ENCODE data around the gene GLB1L2.

The GLB1L2 gene

DNA sequence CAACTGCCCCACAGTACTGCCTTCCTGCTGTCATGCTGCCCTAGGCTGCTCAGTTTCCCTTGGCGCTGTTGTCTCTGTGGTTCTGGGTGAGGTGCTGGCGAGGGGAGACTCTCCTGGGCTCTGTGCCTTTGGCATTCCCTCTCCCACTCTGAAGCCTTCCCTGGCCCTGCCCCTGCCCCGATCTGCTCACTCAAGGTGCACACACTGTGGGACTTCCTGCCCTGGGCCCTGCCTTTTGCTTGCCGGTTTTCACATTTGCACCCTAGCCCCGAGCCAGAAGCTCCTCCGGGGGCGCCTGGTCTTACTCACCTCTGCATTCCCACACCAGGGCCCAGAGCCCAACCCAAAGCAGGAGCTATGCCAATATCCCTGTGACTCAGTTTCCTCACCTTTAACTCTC is 68.2 kb downstream of the GLB1L2 start:
- H3K4me3 ChIP-seq (ENCODE audit: low read depth, low read length), result no peak overlapping the region
- TF ChIP-seq, protein P1, sequence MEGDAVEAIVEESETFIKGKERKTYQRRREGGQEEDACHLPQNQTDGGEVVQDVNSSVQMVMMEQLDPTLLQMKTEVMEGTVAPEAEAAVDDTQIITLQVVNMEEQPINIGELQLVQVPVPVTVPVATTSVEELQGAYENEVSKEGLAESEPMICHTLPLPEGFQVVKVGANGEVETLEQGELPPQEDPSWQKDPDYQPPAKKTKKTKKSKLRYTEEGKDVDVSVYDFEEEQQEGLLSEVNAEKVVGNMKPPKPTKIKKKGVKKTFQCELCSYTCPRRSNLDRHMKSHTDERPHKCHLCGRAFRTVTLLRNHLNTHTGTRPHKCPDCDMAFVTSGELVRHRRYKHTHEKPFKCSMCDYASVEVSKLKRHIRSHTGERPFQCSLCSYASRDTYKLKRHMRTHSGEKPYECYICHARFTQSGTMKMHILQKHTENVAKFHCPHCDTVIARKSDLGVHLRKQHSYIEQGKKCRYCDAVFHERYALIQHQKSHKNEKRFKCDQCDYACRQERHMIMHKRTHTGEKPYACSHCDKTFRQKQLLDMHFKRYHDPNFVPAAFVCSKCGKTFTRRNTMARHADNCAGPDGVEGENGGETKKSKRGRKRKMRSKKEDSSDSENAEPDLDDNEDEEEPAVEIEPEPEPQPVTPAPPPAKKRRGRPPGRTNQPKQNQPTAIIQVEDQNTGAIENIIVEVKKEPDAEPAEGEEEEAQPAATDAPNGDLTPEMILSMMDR (IDR thresholded peaks at IDR 0.05; ENCODE audit: insufficient read depth, low read depth, low read length, missing control alignments), result no peak
- DNase-seq (ENCODE audit: low read depth), result no peak

DNA sequence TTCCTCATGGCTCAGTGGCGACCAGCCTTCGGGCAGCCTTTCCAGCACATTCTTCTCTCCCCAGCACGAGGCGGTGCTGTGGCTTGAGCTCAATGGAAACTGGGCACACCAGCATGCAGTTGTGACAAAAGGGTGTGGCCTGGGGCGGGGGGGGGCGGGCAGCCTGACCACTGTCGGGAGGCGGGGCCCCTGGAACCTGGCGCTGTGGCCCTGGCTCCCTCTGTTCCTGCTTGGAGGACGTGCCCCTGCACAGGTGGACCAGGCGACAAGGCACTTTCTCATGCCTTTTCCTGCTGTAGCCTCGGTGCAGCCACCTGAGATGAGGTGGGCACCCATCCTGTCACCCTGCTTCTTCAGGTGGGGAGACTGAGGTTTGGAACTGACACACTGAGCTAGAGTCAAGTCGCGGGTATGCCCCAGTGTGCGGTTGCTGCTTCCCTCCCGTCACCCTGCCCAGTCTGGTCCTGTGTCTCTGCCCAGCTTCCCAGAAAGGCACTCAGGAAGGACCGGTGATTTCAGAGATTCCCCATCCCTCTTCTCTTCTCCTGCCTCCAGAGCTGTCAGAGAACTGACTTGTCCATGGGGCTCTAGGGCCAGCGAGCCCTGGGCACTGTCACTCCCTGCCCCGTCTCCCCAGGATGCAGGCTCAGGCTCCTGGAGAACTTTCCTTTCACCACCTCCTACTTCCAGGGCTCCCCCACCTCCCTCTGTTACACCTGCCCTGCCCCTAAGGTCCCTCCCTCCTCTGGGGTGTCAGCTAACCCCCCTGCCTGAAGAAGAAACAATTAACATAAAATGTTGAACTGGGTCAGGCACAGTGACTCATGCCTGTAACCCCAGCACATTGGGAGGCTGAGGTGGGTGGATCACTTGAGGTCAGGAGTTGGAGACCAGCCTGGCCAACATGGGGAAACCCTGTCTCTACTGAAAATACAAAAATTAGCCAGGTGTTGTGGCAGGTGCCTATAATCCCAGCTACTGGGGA is 70.3 kb downstream of the GLB1L2 start:
- H3K4me3 ChIP-seq (ENCODE audit: low read depth, low read length), result no peak overlapping the region
- TF ChIP-seq, protein P1 (IDR thresholded peaks at IDR 0.05; ENCODE audit: insufficient read depth, low read depth, low read length, missing control alignments), result no peak
- DNase-seq (ENCODE audit: low read depth), result no peak

DNA sequence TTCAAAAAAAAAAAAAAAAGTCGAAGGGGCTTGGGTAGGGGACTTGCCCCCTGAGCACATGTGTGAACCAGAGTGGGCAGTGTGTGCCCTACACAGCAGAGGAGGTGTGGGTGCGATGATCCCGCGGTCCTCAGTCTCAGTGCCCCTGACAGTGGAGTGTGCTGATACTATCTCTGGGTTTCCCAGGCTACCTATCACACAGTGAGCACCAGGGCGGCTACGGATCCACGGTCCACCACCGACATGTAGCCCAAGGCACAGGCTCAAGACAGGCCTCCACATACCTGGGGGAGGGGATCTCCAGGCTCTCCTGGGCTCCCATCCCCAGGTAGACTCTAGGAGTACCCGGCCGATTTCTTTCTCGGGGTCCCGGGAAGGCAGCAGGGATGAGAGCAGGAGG is 71.1 kb downstream of the GLB1L2 start:
- TF ChIP-seq, protein P1 (IDR thresholded peaks at IDR 0.05; ENCODE audit: insufficient read depth, low read depth, low read length, missing control alignments), result no peak
- DNase-seq (ENCODE audit: low read depth), result no peak
- no peak overlapping the region for H3K4me3 ChIP-seq (ENCODE audit: low read depth, low read length)

DNA sequence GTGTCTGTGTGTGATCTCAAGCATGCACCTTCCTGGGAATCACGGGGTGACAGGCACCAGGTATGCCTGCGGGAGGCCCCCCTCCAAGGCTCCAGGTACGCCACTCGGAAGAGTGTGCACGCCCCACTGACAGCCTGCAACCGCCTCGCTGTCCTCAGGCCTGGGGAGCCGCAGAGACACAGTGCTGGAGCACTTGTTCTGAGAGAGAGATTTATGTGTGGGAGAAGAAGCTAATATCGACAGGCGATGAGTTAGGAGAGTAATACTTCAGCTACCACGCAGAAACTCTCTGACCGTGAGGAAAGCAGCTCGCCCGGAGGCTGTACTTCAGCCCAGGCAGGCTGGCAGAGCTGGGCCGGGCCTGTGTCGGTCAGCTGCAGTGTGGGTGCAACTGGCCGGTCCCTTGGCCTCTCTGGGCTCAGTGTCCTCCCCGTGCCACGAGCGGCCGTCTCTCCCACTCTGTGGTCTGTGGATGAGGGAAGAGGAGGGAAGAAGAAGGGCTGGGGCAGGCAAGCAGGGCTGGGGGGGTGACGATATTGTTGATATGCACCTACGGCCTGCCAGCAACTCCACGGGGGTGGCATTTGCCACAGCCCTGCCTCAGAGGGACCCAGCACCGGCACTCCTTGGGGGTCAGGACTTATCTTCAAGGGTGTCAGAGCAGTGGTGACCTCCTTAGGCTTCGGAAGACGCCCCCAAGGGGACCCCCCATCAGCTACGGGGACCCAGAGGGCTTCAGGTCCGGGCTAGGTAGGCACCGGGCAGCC is 73.0 kb downstream of the GLB1L2 start:
- H3K4me3 ChIP-seq (ENCODE audit: low read depth, low read length), result no peak overlapping the region
- DNase-seq (ENCODE audit: low read depth), result no peak
- TF ChIP-seq, protein P1 (IDR thresholded peaks at IDR 0.05; ENCODE audit: insufficient read depth, low read depth, low read length, missing control alignments), result no peak

DNA sequence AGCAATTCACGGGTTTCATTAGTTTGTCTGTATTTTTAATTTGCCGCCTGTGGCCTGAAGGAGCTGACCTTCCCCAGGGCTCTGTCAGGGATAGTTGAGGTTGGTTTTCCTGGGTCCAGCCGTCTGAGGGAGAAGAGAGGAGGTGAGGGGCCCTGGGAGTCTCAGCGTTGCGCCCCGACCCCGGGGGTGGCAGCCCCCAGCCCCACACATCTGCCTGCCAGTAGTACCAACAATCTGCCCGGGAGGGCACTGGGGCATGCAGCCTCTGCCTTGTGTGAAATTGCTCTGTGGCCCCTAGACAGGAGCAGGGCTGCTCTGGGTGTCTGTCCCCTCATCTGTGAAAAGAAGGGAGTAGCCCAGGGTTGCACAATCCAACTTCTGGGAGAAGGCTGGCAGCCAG is 73.6 kb downstream of the GLB1L2 start:
- DNase-seq (ENCODE audit: low read depth), result no peak
- TF ChIP-seq, protein P1 (IDR thresholded peaks at IDR 0.05; ENCODE audit: insufficient read depth, low read depth, low read length, missing control alignments), result no peak
- no peak overlapping the region for H3K4me3 ChIP-seq (ENCODE audit: low read depth, low read length)

DNA sequence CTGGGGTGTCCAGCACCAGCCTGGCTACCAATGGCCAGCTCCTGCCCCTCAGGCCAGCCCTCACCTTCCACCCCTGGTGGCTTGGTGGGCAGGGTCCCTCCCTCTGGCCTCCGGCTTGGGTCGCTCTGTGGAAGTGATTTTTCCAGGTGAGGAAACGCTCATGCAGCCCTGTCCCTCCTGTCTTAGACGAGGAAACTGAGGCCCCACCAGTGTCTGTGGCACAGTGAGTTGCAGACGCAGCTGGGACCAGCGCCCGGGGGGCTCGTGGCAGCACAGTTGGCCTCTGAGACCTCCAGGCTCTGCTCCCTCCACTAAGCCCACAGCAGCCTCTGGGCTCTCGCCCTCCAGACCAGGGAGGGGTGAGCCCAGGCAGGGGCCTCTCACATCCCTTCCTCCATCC is 74.1 kb downstream of the GLB1L2 start:
- no peak overlapping the region for H3K4me3 ChIP-seq (ENCODE audit: low read depth, low read length)
- DNase-seq (ENCODE audit: low read depth), result no peak
- TF ChIP-seq, protein P1 (IDR thresholded peaks at IDR 0.05; ENCODE audit: insufficient read depth, low read depth, low read length, missing control alignments), result no peak

Data from GM12865 (cell line).